ENCODE data around the gene JTB. TPM values are rescaled to one million over a fixed set of nuclear protein-coding genes. Genes with fewer than 3 reads are reported as not detected.

Gene JTB
- total and polyA plus RNA-seq, 9 of the 15 experiments (the other 6 are each of a cell fraction or from before 2014, with no cell fraction given) = 24.7 to 308 (median 151) TPM

DNA sequence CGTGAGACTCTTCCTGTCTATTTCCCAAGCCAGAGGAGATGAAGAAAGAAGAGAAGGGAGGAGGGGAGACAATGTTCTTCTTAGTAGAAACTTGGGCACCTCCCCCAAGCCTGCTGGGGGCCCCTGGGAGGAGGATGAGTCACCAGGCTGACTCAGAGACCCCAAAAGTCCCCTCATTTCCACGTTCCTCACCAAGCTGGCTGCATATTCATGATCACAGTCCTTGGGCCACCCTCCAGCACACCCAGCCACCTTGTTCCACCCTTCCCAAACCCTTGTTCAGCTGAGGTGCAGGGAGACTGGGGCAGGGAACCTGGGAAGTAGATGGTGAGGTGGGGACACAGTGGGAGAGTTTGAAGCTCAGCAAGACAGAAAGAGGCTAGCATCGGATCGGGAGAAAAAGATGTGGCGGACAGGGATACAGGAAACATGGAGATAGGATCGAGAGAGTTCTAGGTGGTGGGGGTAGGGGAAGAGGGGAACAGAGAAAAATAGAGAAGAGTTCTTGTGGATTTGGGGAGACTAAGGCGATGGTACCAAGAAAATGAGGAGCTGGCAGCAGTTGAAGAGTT lies 8.0 kb upstream of the JTB start (continued):
- TF ChIP-seq ZBTB34 (CRISPR knock-in tag; IDR thresholded peaks at IDR 0.05) = no peak
- TF ChIP-seq FOXK1 (CRISPR knock-in tag; IDR thresholded peaks at IDR 0.05; ENCODE audit: borderline replicate concordance) = no peak
- no peak for TF ChIP-seq NUFIP1 (IDR thresholded peaks at IDR 0.05; ENCODE audit: partially characterized antibody)
- no peak for TF ChIP-seq ZNF444 (CRISPR knock-in tag; IDR thresholded peaks at IDR 0.05)
- TF ChIP-seq CCNT2 (IDR thresholded peaks at IDR 0.05; ENCODE audit: borderline replicate concordance, extremely low read depth, insufficient read length, low read depth, low read length) = no peak
- TF ChIP-seq NCOA2 (IDR thresholded peaks at IDR 0.05; ENCODE audit: partially characterized antibody in 2 of 2) = no peak
- TF ChIP-seq KAT7 (CRISPR knock-in tag; IDR thresholded peaks at IDR 0.05; ENCODE audit: borderline replicate concordance) = no peak
- no peak for TF ChIP-seq ZNF511 (CRISPR knock-in tag; IDR thresholded peaks at IDR 0.05)
- TF ChIP-seq, protein P1, sequence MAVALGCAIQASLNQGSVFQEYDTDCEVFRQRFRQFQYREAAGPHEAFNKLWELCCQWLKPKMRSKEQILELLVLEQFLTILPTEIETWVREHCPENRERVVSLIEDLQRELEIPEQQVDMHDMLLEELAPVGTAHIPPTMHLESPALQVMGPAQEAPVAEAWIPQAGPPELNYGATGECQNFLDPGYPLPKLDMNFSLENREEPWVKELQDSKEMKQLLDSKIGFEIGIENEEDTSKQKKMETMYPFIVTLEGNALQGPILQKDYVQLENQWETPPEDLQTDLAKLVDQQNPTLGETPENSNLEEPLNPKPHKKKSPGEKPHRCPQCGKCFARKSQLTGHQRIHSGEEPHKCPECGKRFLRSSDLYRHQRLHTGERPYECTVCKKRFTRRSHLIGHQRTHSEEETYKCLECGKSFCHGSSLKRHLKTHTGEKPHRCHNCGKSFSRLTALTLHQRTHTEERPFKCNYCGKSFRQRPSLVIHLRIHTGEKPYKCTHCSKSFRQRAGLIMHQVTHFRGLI (CRISPR knock-in tag; IDR thresholded peaks at IDR 0.05) = no peak
- TF ChIP-seq PHB (CRISPR knock-in tag; IDR thresholded peaks at IDR 0.05) = no peak
- TF ChIP-seq RFX7 (CRISPR knock-in tag; IDR thresholded peaks at IDR 0.05) = no peak
- TF ChIP-seq TAF1 (IDR thresholded peaks at IDR 0.05; ENCODE audit: control insufficient read depth, extremely low read depth, insufficient read depth, low read length, severe bottlenecking) = peak; percentile 63
- no peak for TF ChIP-seq RHOXF2B (CRISPR knock-in tag; conservative IDR thresholded peaks at IDR 0.05)
- TF ChIP-seq CREM (IDR thresholded peaks at IDR 0.05; ENCODE audit: low read depth) = 0 out of 2 replicates have a peak, but pooled peaks have one; percentile 26
- TF ChIP-seq SP2 (IDR thresholded peaks at IDR 0.05; ENCODE audit: extremely low read depth, low read depth, low read length, poor library complexity, severe bottlenecking) = no peak
- TF ChIP-seq TFAP4 (CRISPR knock-in tag; IDR thresholded peaks at IDR 0.05; ENCODE audit: borderline replicate concordance) = peak; percentile 50; the same call in 1 of the 2 replicates
- peak; percentile 20 for TF ChIP-seq ASH1L (IDR thresholded peaks at IDR 0.05; ENCODE audit: borderline replicate concordance, low read depth, partially characterized antibody)
- no peak for TF ChIP-seq POLR3A (IDR thresholded peaks at IDR 0.05; ENCODE audit: borderline replicate concordance, extremely low read depth, insufficient read depth, insufficient read length)
- TF ChIP-seq OTX1 (CRISPR knock-in tag; IDR thresholded peaks at IDR 0.05) = no peak
- no peak for TF ChIP-seq ZNF282 (CRISPR knock-in tag; IDR thresholded peaks at IDR 0.05)
- no peak for TF ChIP-seq SIRT6 (IDR thresholded peaks at IDR 0.05; ENCODE audit: low read depth, low read length)
- TF ChIP-seq SREBF2 (CRISPR knock-in tag; IDR thresholded peaks at IDR 0.05) = no peak
- TF ChIP-seq GABPA (tag; conservative IDR thresholded peaks at IDR 0.05; ENCODE audit: low read depth) = no peak
- TF ChIP-seq ZKSCAN1 (IDR thresholded peaks at IDR 0.05; ENCODE audit: low read depth, low read length) = no peak
- no peak for TF ChIP-seq PTBP1 (IDR thresholded peaks at IDR 0.05; ENCODE audit: low read depth, low read length)
